Neuron (in vitro differentiated cells): ENCODE data around the gene SLC44A5.
"Not testable (repeated sequence)": the region's sequence is repeated elsewhere in the genome, so short reads cannot be mapped to it uniquely, and the experiment has no call there.

Source experiments
- H2AFZ ChIP-seq: one replicate; pipeline ENCODE4 v1.6.1; 2013; ENCODE audit warnings: low read depth, mild to moderate bottlenecking, inconsistent platforms, low read length, moderate library complexity
- H3K27me3 ChIP-seq: one replicate; pipeline ENCODE4 v1.6.1; 2013; ENCODE audit warnings: low read length; ENCODE audit not compliant: insufficient read depth
- H3K36me3 ChIP-seq: one replicate; pipeline ENCODE4 v1.6.1; 2013; ENCODE audit warnings: low read length; ENCODE audit not compliant: insufficient read depth
- H3K4me1 ChIP-seq: one replicate; pipeline ENCODE4 v1.6.1; 2013; ENCODE audit warnings: low read length; ENCODE audit not compliant: insufficient read depth
- H3K4me3 ChIP-seq: 2 replicates; pipeline ENCODE4 v1.5.1; 2013; ENCODE audit warnings: mild to moderate bottlenecking, low read length, moderate library complexity
- H3K9me3 ChIP-seq: one replicate; pipeline ENCODE4 v1.6.1; 2013; ENCODE audit warnings: low read length

SLC44A5 gene

DNA sequence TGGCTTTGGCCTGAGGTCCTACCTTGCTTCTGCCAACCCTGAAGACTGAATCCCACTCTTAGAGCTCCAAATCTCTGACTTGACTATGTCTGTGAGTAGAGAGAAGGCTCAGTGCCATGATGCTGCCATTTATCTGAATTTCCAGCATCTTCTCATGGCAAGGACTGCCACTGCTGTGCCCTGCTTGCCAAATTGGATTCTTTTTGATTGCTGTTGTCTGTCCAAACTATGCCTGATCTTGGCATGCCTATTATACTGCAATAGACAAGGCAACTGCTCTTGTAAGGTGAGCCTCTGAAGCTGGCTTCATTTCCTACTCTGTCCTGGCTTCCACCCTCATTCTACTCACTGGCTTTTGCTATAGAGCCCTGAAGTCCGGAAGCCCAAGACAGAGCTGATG lies 210.2 kb downstream of the SLC44A5 start:
- Histone ChIP-seq H3K27me3 (no peaks in the 10 kb centered on the region), H3K4me3 (no peak overlapping the region), H3K36me3 (no peaks in the 10 kb centered on the region), H2AFZ (no peak overlapping the region), H3K9me3 (no peaks in the 10 kb centered on the region), H3K4me1 (no peaks in the 10 kb centered on the region)

DNA sequence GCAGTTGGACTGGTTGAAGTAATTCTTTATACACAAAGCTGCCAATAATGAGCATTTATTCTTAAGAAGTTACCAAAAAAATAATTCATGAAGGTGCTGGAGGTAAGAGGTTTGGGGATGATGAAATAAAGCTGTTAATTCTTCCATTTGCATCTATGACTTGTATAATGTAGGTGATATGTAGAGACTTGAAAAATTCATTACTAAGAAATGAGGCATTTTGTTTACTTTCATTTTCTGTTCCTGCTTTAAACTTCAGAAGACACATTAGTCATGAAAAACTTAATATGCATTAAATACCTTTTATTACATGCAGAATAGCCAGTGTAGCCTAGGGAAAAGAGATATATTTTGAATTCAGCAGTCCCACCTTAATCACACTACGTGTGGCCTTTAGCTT lies 214.2 kb downstream of the SLC44A5 start:
- Histone ChIP-seq H3K27me3 (no peaks in the 10 kb centered on the region), H3K4me3 (no peak overlapping the region), H3K9me3 (no peaks in the 10 kb centered on the region), H3K36me3 (no peaks in the 10 kb centered on the region), H3K4me1 (no peaks in the 10 kb centered on the region), H2AFZ (no peak overlapping the region)

GRCh38 chr1:75396260-75396659 lies 214.7 kb downstream of the SLC44A5 start:
- Histone ChIP-seq H3K9me3 (no peaks in the 10 kb centered on the region), H3K4me3 (no peak overlapping the region)

GRCh38 chr1:75394386-75395139 lies 216.4 kb downstream of the SLC44A5 start:
- no peak overlapping the region for H2AFZ ChIP-seq
- no peak overlapping the region for H3K4me3 ChIP-seq
- no peaks in the 10 kb centered on the region for H3K27me3 ChIP-seq
- H3K9me3 ChIP-seq = no peaks in the 10 kb centered on the region
- H3K36me3 ChIP-seq = no peaks in the 10 kb centered on the region
- no peaks in the 10 kb centered on the region for H3K4me1 ChIP-seq

More at GRCh38 chr1:75396260-75396659, 214.7 kb downstream of the SLC44A5 start:
- Histone ChIP-seq H3K36me3 (no peaks in the 10 kb centered on the region), H3K27me3 (no peaks in the 10 kb centered on the region), H2AFZ (no peak overlapping the region), H3K4me1 (no peaks in the 10 kb centered on the region)

DNA sequence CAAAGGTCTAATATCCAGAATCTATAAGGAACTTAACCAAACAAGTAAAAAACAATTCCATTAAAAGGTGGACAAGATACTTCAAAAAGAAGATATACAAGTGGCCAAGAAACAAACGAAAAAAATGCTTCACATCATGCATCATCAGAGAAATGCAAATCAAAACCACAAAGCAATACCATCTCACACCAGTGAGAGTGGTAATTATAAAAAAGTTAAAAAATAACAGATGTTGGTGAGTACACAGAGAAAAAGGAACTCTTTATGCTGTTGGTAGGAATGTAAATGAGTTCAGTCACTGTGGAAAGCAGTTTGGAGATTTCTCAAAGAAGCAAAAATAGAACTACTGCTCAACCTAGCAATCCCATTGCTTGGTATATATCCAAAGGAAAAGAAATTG lies 218.6 kb downstream of the SLC44A5 start:
- Histone ChIP-seq H3K27me3 (no peaks in the 10 kb centered on the region), H2AFZ (no peak overlapping the region), H3K4me3 (no peak overlapping the region), H3K36me3 (no peaks in the 10 kb centered on the region), H3K9me3 (no peaks in the 10 kb centered on the region), H3K4me1 (no peaks in the 10 kb centered on the region)

DNA sequence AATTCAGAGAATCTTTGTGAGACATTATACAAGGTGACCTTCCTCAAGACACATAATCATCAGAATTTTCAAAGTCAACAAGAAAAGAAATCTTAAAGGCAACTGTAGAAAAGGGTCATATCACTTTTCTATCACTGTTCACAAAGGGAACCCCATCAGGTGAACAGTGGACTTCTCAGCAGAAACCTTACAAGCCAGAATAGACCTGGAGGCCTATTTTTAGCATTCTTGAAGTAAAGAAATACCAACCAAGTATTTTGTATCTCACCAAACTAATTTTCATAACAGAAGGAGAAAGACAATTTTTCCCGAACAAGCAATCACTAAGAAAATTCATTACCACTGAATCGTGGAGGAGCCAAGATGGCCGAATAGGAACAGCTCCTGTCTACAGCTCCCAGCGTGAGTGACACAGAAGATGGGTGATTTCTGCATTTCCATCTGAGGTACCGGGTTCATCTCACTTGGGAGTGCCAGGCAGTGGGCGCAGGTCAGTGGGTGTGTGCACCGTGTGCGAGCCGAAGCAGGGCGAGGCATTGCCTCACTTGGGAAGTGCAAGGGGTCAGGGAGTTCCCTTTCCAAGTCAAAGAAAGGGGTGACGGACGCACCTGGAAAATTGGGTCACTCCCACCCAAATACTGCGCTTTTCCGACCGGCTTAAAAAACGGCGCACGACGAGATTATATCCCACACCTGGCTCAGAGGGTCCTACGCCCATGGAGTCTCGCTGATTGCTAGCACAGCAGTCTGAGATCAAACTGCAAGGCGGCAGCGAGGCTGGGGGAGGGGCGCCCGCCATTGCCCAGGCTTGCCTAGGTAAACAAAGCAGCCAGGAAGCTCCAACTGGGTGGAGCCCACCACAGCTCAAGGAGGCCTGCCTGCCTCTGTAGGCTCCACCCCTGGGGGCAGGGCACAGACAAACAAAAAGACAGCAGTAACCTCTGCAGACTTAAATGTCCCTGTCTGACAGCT lies 235.2 kb downstream of the SLC44A5 start:
- H3K9me3 ChIP-seq, H3K4me3 ChIP-seq, H3K27me3 ChIP-seq, H2AFZ ChIP-seq, H3K4me1 ChIP-seq, H3K36me3 ChIP-seq: not testable (repeated sequence)

DNA sequence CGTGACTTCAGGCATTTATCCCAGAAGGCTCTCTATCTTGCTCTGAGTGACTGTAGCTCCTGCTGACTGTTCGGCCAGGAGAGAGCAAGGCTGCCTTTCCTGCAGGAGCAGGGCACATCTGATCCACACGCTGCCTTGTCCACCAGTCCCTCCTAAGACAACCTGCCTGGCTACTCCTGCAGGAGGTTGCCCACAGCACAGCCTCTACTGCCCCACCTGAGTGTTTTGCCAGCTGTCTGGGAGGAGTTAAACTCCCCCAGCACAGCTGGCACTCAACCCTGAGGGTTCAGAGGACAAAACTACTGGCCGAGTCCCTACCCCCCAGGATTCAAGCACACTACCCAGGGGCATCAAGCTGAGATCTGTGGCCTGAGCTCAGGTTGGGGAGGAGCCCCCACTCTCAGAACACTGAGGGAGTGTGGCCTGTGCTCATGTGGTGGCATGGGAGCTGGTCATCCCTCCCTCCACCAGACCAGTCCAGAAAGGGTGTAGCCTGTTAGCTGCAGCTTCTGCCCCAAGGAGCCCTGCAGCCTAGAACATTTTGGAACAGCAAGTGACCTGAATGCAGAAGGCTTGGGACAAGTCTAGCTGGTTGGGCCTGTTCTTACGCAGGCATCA lies 237.3 kb downstream of the SLC44A5 start:
- Histone ChIP-seq H3K4me3 (no peak overlapping the region), H3K4me1 (no peaks in the 10 kb centered on the region), H2AFZ (no peak overlapping the region), H3K36me3 (no peaks in the 10 kb centered on the region), H3K27me3 (no peaks in the 10 kb centered on the region), H3K9me3 (no peaks in the 10 kb centered on the region)

DNA sequence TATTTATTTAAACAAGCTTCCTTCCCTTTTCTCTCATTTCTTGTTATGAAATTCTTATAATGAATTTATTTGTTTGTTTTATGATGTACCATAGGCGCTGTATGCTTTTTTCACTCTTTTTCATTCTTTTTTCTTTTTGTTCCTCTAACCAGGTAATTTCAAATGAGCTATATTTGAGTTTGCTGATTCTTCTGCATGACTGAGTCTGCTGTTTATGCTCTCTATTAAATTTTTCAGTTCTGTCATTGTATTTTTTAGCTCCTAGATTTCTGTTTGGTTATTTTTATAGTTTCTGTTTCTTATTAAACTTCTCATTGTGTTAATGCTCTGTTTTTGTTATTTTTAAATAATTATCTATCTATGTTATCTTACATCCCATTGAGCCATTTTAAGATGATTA lies 244.3 kb downstream of the SLC44A5 start:
- Histone ChIP-seq H3K36me3 (no peaks in the 10 kb centered on the region), H3K9me3 (peaks cover 7% of the 10 kb centered on the region), H2AFZ (no peak overlapping the region), H3K27me3 (no peaks in the 10 kb centered on the region), H3K4me3 (no peak overlapping the region), H3K4me1 (no peaks in the 10 kb centered on the region)

DNA sequence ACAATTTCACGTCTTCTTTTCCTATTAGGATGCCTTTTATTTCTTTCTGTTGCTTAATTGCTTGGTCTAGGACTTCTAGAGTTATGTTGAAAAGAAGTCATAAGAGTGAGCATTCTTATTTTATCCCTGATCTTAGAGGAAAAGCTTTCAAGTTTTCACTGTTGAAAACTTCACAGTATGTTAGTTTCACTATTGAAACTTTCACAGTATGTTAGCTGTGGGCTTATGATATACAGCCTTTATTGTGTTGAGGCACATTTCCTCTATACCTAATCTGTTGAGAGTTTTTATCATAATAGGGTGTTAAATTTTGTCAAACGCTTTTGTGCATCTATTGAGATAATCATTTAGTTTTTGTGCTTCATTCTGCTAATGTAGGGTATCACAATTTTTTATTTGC lies 249.7 kb downstream of the SLC44A5 start:
- Histone ChIP-seq H3K4me3 (no peak overlapping the region), H2AFZ (no peak overlapping the region), H3K4me1 (no peaks in the 10 kb centered on the region), H3K36me3 (no peaks in the 10 kb centered on the region), H3K27me3 (no peaks in the 10 kb centered on the region), H3K9me3 (peaks cover 3% of the 10 kb centered on the region)

- H3K4me1 ChIP-seq = not testable (repeated sequence)
Measured at GRCh38 chr1:75354267-75354666, 256.6 kb downstream of the SLC44A5 start.

GRCh38 chr1:75353051-75353450 lies 257.9 kb downstream of the SLC44A5 start:
- H3K9me3 ChIP-seq = peaks cover 3% of the 10 kb centered on the region
- no peak overlapping the region for H2AFZ ChIP-seq
- no peak overlapping the region for H3K4me3 ChIP-seq
- H3K4me1 ChIP-seq = no peaks in the 10 kb centered on the region
- no peaks in the 10 kb centered on the region for H3K27me3 ChIP-seq
- no peaks in the 10 kb centered on the region for H3K36me3 ChIP-seq

More at GRCh38 chr1:75354267-75354666, 256.6 kb downstream of the SLC44A5 start:
- H3K27me3 ChIP-seq, H3K36me3 ChIP-seq, H2AFZ ChIP-seq, H3K4me3 ChIP-seq, H3K9me3 ChIP-seq: not testable (repeated sequence)

DNA sequence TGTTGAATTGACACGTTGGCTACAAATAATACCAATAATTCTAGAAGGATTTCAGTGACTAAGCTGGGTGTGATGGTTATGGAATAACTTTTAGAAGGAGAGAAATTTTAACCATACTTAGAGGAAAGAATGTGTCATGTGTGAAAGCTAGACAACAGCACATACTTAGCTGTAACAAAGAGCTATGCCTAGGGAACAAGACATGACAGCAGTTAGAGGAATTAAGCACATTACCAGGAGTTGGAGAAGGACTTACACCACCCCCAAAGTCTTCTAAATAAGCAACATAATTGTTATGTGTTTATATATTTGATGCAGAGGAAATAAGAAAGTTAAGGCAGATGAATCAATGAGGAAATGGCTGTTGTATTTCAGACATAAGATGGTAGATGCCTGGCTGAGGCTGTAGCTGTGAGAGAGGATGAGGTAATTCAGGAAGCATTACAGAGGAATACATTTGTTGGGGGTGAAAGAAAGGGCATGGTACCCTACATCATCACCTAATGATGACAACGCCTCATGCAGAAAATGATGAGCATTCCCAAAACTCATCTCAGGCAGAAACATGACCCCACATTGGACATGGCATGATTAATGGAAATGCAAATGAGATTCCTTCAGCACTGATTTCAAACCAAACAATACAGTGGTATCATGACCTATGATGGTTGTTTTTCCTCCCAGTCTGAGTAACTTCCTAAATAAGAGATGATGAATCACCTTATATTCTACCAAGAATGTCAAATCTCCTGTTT lies 265.2 kb downstream of the SLC44A5 start:
- Histone ChIP-seq H3K9me3 (peaks cover 3% of the 10 kb centered on the region), H3K36me3 (no peaks in the 10 kb centered on the region), H3K4me1 (peaks cover 49% of the 10 kb centered on the region), H3K27me3 (no peaks in the 10 kb centered on the region), H2AFZ (no peak overlapping the region), H3K4me3 (no peak overlapping the region)
